Esophagus (tissue), 2 donors: Measurements from ENCODE around the gene SLC22A15. TPM values are rescaled to one million over a fixed set of nuclear protein-coding genes. Genes with fewer than 3 reads are reported as not detected.

ENCODE experiments used
- H3K27ac ChIP-seq, 2 donors: one replicate each; pipeline ENCODE4 v1.5.1; 2013; ENCODE audit warnings: low read depth in 2 of 2, mild to moderate bottlenecking in 2 of 2, inconsistent platforms in 1 of 2, low read length in 1 of 2, moderate library complexity in 1 of 2
- H3K27me3 ChIP-seq, 2 donors: one replicate each; pipeline ENCODE4 v1.6.1; 2013; ENCODE audit warnings: low read length in 2 of 2, control low read depth in 1 of 2, mild to moderate bottlenecking in 1 of 2; ENCODE audit not compliant: insufficient read depth in 2 of 2, control insufficient read depth in 1 of 2
- H3K36me3 ChIP-seq, 2 donors: one replicate each; pipeline ENCODE4 v1.6.1; 2013; ENCODE audit warnings: low read length in 1 of 2; ENCODE audit not compliant: control insufficient read depth in 2 of 2, insufficient read depth in 2 of 2
- H3K4me1 ChIP-seq, 2 donors: one replicate each; pipeline ENCODE4 v1.6.1; 2013; ENCODE audit warnings: low read length in 1 of 2; ENCODE audit not compliant: control insufficient read depth in 2 of 2, insufficient read depth in 2 of 2
- H3K4me3 ChIP-seq, 2 donors: one replicate each; pipeline ENCODE4 v1.5.1; 2013; ENCODE audit warnings: low read length in 2 of 2, mild to moderate bottlenecking in 2 of 2, low read depth in 1 of 2, moderate library complexity in 1 of 2
- H3K9me3 ChIP-seq, 2 donors: one replicate each; pipeline ENCODE4 v1.6.1; 2013; ENCODE audit warnings: mild to moderate bottlenecking in 2 of 2, low read depth in 1 of 2, low read length in 1 of 2, moderate library complexity in 1 of 2; ENCODE audit not compliant: control insufficient read depth in 2 of 2, insufficient read depth in 1 of 2
- WGBS, 2 donors: extraction: QIAGEN DNeasy Blood & Tissue Kit; methylation state at CpG; one replicate each; pipeline ENCODE4 v1.1.7; 2013; 5-methylcytosine and 5-hydroxymethylcytosine counted together
- polyA plus RNA-seq, 2 donors: library from polyadenylated mRNA; stranded (reverse); fragments of 200-250 nt; gene quantifications; one replicate each; pipeline ENCODE4 v1.2.3, GENCODE V29; 2013
- donor health status: healthy with polysubstance abuse.
- donor health status: Bipolar disorder and iron deficiency.

Gene SLC22A15
- 1 to 10 TPM; 3.1 to 5.1 TPM for polyA plus RNA-seq

DNA sequence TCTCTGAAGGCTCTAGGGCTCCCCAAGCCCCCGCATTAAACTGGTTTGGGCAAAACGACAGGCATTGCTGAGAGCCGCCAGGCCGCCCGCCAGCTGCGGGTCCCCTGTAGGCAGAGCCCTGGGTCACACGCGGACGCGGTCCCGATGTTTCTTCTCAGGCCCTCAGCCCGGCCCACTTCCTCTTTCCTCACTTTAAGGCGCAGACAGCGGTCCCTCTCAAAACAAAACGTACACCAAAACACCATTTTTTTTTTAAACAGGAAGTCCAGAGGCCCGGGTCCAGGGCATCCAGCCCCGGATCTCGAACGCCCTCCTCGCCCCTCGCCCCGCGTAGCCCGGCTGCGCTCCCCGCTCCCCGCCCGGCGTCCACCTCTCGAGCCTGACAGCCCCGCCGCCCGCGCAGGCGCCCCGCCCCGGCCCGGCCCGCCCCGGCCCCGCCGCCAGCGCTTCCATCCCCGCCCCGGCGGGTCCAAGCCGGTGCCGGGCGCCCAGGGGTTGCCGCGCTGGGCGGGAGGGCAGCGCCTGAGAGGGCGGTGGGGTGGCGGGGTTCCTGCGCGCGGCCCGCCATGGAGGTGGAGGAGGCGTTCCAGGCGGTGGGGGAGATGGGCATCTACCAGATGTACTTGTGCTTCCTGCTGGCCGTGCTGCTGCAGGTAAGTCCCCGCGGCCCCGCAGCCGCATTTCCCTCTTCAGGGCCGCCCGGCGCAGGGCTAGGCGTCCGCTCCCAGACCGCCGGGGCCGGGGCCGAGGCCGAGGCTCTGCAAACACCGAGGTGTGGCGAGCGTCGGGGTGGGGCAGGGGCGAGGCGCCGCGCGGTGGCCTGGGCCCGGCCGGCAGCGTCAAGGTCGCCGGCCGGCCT, at the start of gene SLC22A15:
TSS of gene SLC22A15 (plus strand) at position 452 of the 859 bp plus-strand sequence. CDS start at position 567, 115 bp downstream.
- peak within 1 kb of the TSS; percentile 79 to 83 for H3K4me3 ChIP-seq
- H3K4me1 ChIP-seq, result no peaks in the 10 kb centered on the region
- no peaks in the 10 kb centered on the region for H3K36me3 ChIP-seq
- H3K9me3 ChIP-seq, result no peaks in the 10 kb centered on the region
- no peaks in the 10 kb centered on the region for H3K27me3 ChIP-seq
- WGBS, 2 donors, result 1 to 3% methylated on average over 68 to 91 of the region's 91 CpGs
- peak within 1 kb of the TSS; percentile 93 to 94 for H3K27ac ChIP-seq

GRCh38 chr1:115927971-115928370, 48.3 kb upstream of the SLC22A15 start:
- Histone ChIP-seq H3K4me1 (peaks cover 0 to 6% of the 10 kb centered on the region in 2 donors), H3K27me3 (no peaks in the 10 kb centered on the region), H3K4me3 (no peak overlapping the region), H3K36me3 (no peaks in the 10 kb centered on the region), H3K27ac (no peak overlapping the region), H3K9me3 (no peaks in the 10 kb centered on the region)
- WGBS, 2 donors, result 53 to 61% methylated on average over 4 of the region's 4 CpGs

- WGBS, 2 donors, result 26 to 40% methylated on average over 5 of the region's 5 CpGs
- Histone ChIP-seq H3K4me3 (no peak overlapping the region), H3K27me3 (no peaks in the 10 kb centered on the region), H3K9me3 (no peaks in the 10 kb centered on the region), H3K36me3 (no peaks in the 10 kb centered on the region), H3K4me1 (peaks cover 0 to 6% of the 10 kb centered on the region in 2 donors), H3K27ac (no peak overlapping the region)
Observed at GRCh38 chr1:115929881-115930280, 46.4 kb upstream of the SLC22A15 start.

- Histone ChIP-seq H3K4me1 (peaks cover 0 to 4% of the 10 kb centered on the region in 2 donors), H3K4me3 (no peak overlapping the region), H3K9me3 (no peaks in the 10 kb centered on the region), H3K27me3 (no peaks in the 10 kb centered on the region), H3K27ac (no peak overlapping the region), H3K36me3 (no peaks in the 10 kb centered on the region)
- WGBS, 2 donors, result 70 to 73% methylated on average over 3 of the region's 3 CpGs
Observed at GRCh38 chr1:115933625-115934024, 42.7 kb upstream of the SLC22A15 start.

- H3K4me1 ChIP-seq, result no peaks in the 10 kb centered on the region
- H3K4me3 ChIP-seq, result no peak overlapping the region
- H3K27me3 ChIP-seq, result no peaks in the 10 kb centered on the region
- WGBS, 2 donors, result 85 to 87% methylated on average over 6 of the region's 6 CpGs
- H3K9me3 ChIP-seq, result peaks cover 0 to 2% of the 10 kb centered on the region in 2 donors
- no peak overlapping the region for H3K27ac ChIP-seq
- H3K36me3 ChIP-seq, result no peaks in the 10 kb centered on the region
Observed at GRCh38 chr1:115939455-115939854, 36.9 kb upstream of the SLC22A15 start.

- H3K4me1 ChIP-seq, result no peaks in the 10 kb centered on the region
- H3K4me3 ChIP-seq, result no peak overlapping the region
- 41 to 46% methylated on average over 3 of the region's 3 CpGs for WGBS, 2 donors
- H3K27me3 ChIP-seq, result no peaks in the 10 kb centered on the region
- H3K27ac ChIP-seq, result no peak overlapping the region
- no peaks in the 10 kb centered on the region for H3K9me3 ChIP-seq
- no peaks in the 10 kb centered on the region for H3K36me3 ChIP-seq
Observed at GRCh38 chr1:115946116-115946515, 30.2 kb upstream of the SLC22A15 start.

DNA sequence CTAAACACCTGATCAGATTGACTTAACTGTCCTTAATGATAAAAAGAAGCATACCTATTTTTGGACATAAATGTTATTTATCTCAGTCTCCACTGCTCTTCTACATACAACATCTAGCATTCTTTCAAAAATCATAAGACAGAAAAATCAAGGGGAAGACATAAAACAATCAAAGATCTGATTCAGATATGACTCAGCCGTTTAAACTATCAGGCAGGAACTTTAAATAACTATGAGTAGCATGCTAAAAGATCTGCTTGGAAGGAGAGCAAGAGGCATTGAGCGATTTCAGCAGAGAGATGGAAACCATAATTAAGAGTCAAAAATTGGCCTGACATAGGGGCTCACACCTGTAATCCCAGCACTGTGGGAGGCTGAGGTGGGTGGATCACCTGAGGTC, 27.2 kb upstream of the SLC22A15 start:
- Histone ChIP-seq H3K27me3 (no peaks in the 10 kb centered on the region), H3K4me3 (no peak overlapping the region), H3K36me3 (no peaks in the 10 kb centered on the region), H3K4me1 (peaks cover 0 to 7% of the 10 kb centered on the region in 2 donors), H3K9me3 (no peaks in the 10 kb centered on the region), H3K27ac (no peak overlapping the region)
- WGBS, 2 donors, result 56 to 64% methylated on average over 2 of the region's 2 CpGs

DNA sequence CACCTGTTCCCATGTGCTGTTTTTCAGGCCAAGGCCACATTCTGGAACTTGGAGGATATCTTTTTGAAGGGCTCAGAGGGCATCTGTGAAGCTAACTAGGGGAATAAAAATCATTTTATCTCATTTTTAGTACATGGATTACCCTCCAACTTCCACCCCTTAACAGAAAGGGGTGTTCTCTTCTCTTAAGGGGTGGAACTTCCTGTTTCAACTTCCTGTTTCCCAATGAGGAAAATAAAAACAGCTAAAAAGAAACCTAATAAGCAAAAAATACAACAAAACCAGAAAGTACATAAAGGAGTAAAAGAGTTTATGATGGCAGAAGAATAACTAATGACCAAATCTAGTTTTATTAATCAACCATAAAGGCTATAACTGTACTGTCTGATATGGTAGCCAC, 24.8 kb upstream of the SLC22A15 start:
- Histone ChIP-seq H3K27ac (no peak overlapping the region), H3K9me3 (no peaks in the 10 kb centered on the region), H3K27me3 (no peaks in the 10 kb centered on the region), H3K4me1 (peaks cover 0 to 7% of the 10 kb centered on the region in 2 donors), H3K4me3 (no peak overlapping the region), H3K36me3 (no peaks in the 10 kb centered on the region)

DNA sequence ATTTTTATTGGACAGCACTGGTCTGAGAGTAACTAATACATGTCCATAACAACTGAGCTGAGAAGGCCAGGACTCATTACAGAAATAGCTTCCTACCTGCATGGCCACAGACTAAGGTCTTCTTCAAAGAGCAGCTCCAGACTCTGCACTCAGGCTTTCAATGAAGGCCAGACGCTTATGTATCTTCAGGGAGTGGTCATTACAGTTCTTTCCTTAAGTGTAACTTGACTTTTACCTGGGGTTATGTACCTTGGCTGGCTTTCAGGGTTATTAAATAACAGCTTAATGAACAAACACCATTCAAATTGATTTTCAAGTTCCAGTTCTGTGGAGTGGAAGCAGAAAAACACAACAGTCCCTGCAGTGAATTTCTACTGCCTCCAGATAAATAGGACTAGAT, 23.8 kb upstream of the SLC22A15 start:
- 0% methylated on average over 1 of the region's 1 CpG for WGBS, 2 donors
- H3K4me3 ChIP-seq, result no peak overlapping the region
- H3K9me3 ChIP-seq, result no peaks in the 10 kb centered on the region

GRCh38 chr1:115953180-115953579, 23.1 kb upstream of the SLC22A15 start:
- 49 to 52% methylated on average over 1 of the region's 1 CpG for WGBS, 2 donors
- no peak overlapping the region for H3K4me3 ChIP-seq
- H3K9me3 ChIP-seq, result no peaks in the 10 kb centered on the region
- H3K4me1 ChIP-seq, result peaks cover 0 to 7% of the 10 kb centered on the region in 2 donors
- H3K36me3 ChIP-seq, result no peaks in the 10 kb centered on the region
- no peaks in the 10 kb centered on the region for H3K27me3 ChIP-seq
- peak overlapping the region; percentile 74 to 85 for H3K27ac ChIP-seq

More for the DNA sequence above, 23.8 kb upstream of the SLC22A15 start:
- Histone ChIP-seq H3K27ac (peak overlapping the region in 1 of 2 donors; percentile 74), H3K4me1 (peaks cover 0 to 7% of the 10 kb centered on the region in 2 donors), H3K27me3 (no peaks in the 10 kb centered on the region), H3K36me3 (no peaks in the 10 kb centered on the region)
